Measurements from ENCODE around the gene FBXL15.

FBXL15 gene

DNA sequence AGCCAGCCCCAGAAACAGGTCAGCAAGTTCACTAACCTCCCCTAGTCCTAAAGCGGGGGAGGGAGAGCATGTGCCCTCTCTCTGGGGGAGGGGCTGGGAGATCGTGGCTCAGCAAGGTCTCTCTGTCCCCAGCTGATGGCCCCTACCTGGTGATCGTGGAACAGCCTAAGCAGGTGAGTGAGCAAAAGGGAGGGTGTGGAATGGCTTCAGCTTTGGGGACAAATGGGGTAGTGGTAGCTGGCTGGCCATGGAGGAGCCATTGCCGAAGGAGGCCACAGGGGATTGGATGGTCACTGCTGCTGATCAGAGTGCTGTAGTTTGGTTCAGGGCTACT lies 24.4 kb upstream of the FBXL15 start:
- Histone ChIP-seq H3K9me3 (ENCODE audit: severe bottlenecking) (no peaks in the 10 kb centered on the region), H3K36me3 (peaks cover 22% of the 10 kb centered on the region), H3K4me3 (ENCODE audit: low read depth, low read length) (peak overlapping the region; percentile 71), H3K27ac (no peak overlapping the region), H3K27me3 (ENCODE audit: insufficient read depth, low read depth, severe bottlenecking) (no peaks in the 10 kb centered on the region)
- DNase-seq = no peak
- TF ChIP-seq, protein P1, sequence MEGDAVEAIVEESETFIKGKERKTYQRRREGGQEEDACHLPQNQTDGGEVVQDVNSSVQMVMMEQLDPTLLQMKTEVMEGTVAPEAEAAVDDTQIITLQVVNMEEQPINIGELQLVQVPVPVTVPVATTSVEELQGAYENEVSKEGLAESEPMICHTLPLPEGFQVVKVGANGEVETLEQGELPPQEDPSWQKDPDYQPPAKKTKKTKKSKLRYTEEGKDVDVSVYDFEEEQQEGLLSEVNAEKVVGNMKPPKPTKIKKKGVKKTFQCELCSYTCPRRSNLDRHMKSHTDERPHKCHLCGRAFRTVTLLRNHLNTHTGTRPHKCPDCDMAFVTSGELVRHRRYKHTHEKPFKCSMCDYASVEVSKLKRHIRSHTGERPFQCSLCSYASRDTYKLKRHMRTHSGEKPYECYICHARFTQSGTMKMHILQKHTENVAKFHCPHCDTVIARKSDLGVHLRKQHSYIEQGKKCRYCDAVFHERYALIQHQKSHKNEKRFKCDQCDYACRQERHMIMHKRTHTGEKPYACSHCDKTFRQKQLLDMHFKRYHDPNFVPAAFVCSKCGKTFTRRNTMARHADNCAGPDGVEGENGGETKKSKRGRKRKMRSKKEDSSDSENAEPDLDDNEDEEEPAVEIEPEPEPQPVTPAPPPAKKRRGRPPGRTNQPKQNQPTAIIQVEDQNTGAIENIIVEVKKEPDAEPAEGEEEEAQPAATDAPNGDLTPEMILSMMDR (IDR thresholded peaks at IDR 0.05; ENCODE audit: low read depth, low read length) = no peak

DNA sequence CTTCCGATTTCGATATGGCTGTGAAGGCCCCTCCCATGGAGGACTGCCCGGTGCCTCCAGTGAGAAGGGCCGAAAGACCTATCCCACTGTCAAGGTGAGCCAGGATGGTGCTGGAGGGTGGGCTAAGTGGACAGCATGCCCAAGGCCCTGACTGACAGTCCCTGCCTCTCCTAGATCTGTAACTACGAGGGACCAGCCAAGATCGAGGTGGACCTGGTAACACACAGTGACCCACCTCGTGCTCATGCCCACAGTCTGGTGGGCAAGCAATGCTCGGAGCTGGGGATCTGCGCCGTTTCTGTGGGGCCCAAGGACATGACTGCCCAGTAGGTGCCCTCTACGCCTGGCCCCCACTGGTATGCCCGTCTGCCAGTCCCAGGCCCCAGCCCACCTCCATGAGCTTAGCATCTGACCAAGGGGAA lies 23.9 kb upstream of the FBXL15 start:
- Histone ChIP-seq H3K9me3 (ENCODE audit: severe bottlenecking) (no peaks in the 10 kb centered on the region), H3K27me3 (ENCODE audit: insufficient read depth, low read depth, severe bottlenecking) (no peaks in the 10 kb centered on the region), H3K4me3 (ENCODE audit: low read depth, low read length) (no peak overlapping the region), H3K27ac (no peak overlapping the region), H3K36me3 (peaks cover 26% of the 10 kb centered on the region)
- DNase-seq = no peak
- TF ChIP-seq, protein P1 (IDR thresholded peaks at IDR 0.05; ENCODE audit: low read depth, low read length) = no peak

DNA sequence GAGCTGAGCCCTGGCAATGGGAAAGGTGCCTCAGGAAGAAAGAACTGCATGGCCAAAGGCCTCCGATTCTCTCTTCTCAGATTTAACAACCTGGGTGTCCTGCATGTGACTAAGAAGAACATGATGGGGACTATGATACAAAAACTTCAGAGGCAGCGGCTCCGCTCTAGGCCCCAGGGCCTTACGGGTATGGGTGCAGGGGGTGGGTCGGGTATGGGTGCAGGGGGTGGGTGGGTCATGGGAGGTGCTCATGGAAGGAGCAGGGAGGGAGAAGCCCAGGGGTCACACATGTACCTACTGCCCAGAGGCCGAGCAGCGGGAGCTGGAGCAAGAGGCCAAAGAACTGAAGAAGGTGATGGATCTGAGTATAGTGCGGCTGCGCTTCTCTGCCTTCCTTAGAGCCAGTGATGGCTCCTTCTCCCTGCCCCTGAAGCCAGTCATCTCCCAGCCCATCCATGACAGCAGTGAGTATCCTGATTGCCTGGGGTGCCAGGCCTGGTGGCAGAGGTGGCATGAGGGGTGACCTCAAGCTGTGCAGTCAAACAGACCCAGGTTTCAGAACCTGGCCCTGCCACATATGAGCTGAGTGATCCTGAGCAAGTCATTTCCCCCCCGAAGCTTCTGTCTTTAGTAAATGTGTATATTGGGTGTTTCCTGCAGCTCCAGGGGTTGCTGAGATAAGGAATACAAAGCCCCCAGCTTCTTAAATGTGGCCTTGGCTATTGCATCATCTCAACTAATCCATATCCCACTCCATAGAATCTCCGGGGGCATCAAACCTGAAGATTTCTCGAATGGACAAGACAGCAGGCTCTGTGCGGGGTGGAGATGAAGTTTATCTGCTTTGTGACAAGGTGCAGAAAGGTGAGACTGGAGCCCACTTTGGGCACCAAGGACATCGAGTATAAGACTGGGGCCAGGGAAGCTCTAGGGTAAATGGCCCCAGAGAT lies 23.1 kb upstream of the FBXL15 start:
- peaks cover 31% of the 10 kb centered on the region for H3K36me3 ChIP-seq
- H3K9me3 ChIP-seq (ENCODE audit: severe bottlenecking) = no peaks in the 10 kb centered on the region
- no peak overlapping the region for H3K27ac ChIP-seq
- TF ChIP-seq, protein P1 (IDR thresholded peaks at IDR 0.05; ENCODE audit: low read depth, low read length) = no peak
- DNase-seq = no peak
- no peaks in the 10 kb centered on the region for H3K27me3 ChIP-seq (ENCODE audit: insufficient read depth, low read depth, severe bottlenecking)
- no peak overlapping the region for H3K4me3 ChIP-seq (ENCODE audit: low read depth, low read length)

DNA sequence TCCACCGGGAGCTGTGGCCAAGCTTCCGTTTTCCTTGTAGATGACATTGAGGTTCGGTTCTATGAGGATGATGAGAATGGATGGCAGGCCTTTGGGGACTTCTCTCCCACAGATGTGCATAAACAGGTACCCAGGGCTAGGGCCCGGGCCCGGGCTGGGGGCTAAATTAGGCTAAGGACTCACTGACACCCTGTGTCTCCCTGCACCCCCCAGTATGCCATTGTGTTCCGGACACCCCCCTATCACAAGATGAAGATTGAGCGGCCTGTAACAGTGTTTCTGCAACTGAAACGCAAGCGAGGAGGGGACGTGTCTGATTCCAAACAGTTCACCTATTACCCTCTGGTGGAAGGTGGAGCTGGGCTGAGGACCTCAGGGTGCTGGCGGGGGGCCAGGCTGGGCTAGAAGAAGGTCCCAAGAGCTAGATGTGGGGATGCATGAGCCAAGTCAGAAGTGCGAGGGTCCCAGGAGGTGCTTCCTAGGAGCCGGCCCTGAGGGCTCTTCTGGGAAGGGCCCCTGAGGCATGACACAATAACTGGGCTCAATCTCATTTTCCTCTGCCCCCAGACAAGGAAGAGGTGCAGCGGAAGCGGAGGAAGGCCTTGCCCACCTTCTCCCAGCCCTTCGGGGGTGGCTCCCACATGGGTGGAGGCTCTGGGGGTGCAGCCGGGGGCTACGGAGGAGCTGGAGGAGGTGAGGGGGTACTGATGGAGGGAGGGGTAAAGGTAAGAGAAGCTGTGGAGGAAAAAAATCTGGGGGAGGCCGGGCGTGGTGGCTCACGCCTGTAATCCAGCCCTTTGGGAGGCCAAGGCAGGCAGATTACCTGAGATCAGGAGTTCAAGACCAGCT lies 22.2 kb upstream of the FBXL15 start:
- TF ChIP-seq, protein P1 (IDR thresholded peaks at IDR 0.05; ENCODE audit: low read depth, low read length) = no peak
- Histone ChIP-seq H3K36me3 (peaks cover 37% of the 10 kb centered on the region), H3K9me3 (ENCODE audit: severe bottlenecking) (no peaks in the 10 kb centered on the region), H3K27me3 (ENCODE audit: insufficient read depth, low read depth, severe bottlenecking) (no peaks in the 10 kb centered on the region), H3K4me3 (ENCODE audit: low read depth, low read length) (no peak overlapping the region), H3K27ac (peak overlapping the region; percentile 86; the same call in 1 of the 2 replicates)
- DNase-seq = no peak

DNA sequence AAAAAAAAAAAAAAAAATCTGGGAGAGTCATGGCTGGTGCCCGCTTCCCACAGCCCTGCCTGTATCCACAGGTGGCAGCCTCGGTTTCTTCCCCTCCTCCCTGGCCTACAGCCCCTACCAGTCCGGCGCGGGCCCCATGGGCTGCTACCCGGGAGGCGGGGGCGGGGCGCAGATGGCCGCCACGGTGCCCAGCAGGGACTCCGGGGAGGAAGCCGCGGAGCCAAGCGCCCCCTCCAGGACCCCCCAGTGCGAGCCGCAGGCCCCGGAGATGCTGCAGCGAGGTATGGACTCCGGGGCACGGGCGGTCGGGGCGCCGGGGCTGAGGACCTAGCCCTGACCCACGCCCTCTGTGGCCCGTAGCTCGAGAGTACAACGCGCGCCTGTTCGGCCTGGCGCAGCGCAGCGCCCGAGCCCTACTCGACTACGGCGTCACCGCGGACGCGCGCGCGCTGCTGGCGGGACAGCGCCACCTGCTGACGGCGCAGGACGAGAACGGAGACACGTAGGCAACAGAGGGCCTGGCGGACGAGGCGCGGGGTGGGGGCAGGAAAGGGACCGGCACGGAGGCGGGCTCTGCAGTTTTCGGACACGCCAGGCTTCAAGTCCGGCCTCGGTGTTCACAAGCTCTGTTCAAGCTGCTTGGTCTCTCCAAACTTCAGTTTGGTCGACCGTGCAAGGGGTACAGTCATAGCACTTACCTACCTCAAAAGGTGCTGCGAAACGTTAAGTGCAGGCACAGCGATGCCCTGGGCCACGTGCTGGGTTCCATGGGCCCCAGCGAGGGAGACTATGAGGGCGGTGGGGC lies 21.2 kb upstream of the FBXL15 start:
- DNase-seq = peak; percentile 89
- H3K27ac ChIP-seq = peak overlapping the region; percentile 86

More for the DNA sequence above, 21.2 kb upstream of the FBXL15 start:
- no peaks in the 10 kb centered on the region for H3K27me3 ChIP-seq (ENCODE audit: insufficient read depth, low read depth, severe bottlenecking)
- peaks cover 45% of the 10 kb centered on the region for H3K36me3 ChIP-seq
- no peaks in the 10 kb centered on the region for H3K9me3 ChIP-seq (ENCODE audit: severe bottlenecking)
- H3K4me3 ChIP-seq (ENCODE audit: low read depth, low read length) = peak overlapping the region; percentile 49
- TF ChIP-seq, protein P1 (IDR thresholded peaks at IDR 0.05; ENCODE audit: low read depth, low read length) = peak; percentile 92
